Neuronal stem cell (in vitro differentiated cells): ENCODE measurements around the gene FCGR3B.
"Not testable (repeated sequence)": the region's sequence is repeated elsewhere in the genome, so short reads cannot be mapped to it uniquely, and the experiment has no call there.

ENCODE experiments used
- DNase-seq: peaks from one replicate; pipeline ENCODE4 v3.0.0-alpha.2; 2013; ENCODE audit warnings: low spot score
- H2AFZ ChIP-seq: one replicate; pipeline ENCODE4 v1.6.1; 2013; ENCODE audit warnings: mild to moderate bottlenecking, low read length, inconsistent platforms
- H2AK5ac ChIP-seq: 2 replicates; pipeline ENCODE4 v1.6.1; 2013; ENCODE audit warnings: low read depth, mild to moderate bottlenecking, inconsistent platforms, low read length, moderate library complexity, mixed read lengths
- H2BK120ac ChIP-seq: 2 replicates; pipeline ENCODE4 v1.6.1; 2013; ENCODE audit warnings: low read depth, mild to moderate bottlenecking, inconsistent platforms, low read length, moderate library complexity, mixed read lengths
- H2BK12ac ChIP-seq: one replicate; pipeline ENCODE4 v1.6.1; 2013; ENCODE audit warnings: low read length, inconsistent platforms
- H2BK15ac ChIP-seq: 2 replicates; pipeline ENCODE4 v1.6.1; 2013; ENCODE audit warnings: mild to moderate bottlenecking, low read length, inconsistent platforms, mixed read lengths
- H2BK5ac ChIP-seq: one replicate; pipeline ENCODE4 v1.6.1; 2013; ENCODE audit warnings: inconsistent platforms, mild to moderate bottlenecking, low read length, moderate library complexity
- H3K14ac ChIP-seq: one replicate; pipeline ENCODE4 v1.6.1; 2013; ENCODE audit warnings: low read length, inconsistent platforms
- H3K18ac ChIP-seq: 2 replicates; pipeline ENCODE4 v1.6.1; 2013; ENCODE audit warnings: low read length, inconsistent platforms
- H3K23ac ChIP-seq: 2 replicates; pipeline ENCODE4 v1.6.1; 2013; ENCODE audit warnings: low read depth, mild to moderate bottlenecking, mixed read lengths, low read length, inconsistent platforms; ENCODE audit not compliant: poor library complexity
- H3K27ac ChIP-seq: replicated peaks from 3 replicates; pipeline ENCODE4 v1.5.1; 2013; ENCODE audit warnings: low read length, inconsistent platforms
- H3K27me3 ChIP-seq, 3 experiments: 2 replicates each; pipeline ENCODE4 v1.6.1; 2013; ENCODE audit warnings: low read length in 3 of 3, mild to moderate bottlenecking in 2 of 3, inconsistent platforms in 1 of 3, low read depth in 1 of 3, mixed read lengths in 1 of 3, moderate library complexity in 1 of 3; ENCODE audit not compliant: control insufficient read depth in 3 of 3, insufficient read depth in 3 of 3
- H3K36me3 ChIP-seq, 2 donors: replicated peaks in 1 of 2; 2 replicates each; pipeline ENCODE4 v1.6.1; 2013; ENCODE audit warnings: low read length in 2 of 2; ENCODE audit not compliant: control insufficient read depth in 2 of 2, insufficient read depth in 2 of 2
- H3K4ac ChIP-seq: 2 replicates; pipeline ENCODE4 v1.6.1; 2013; ENCODE audit warnings: inconsistent platforms, mild to moderate bottlenecking, low read length, moderate library complexity
- H3K4me1 ChIP-seq, 2 donors: 1 replicate in 1 of 2; 2 replicates in 1 of 2; pipeline ENCODE4 v1.6.1; 2013; ENCODE audit warnings: low read length in 2 of 2, low read depth in 1 of 2; ENCODE audit not compliant: control insufficient read depth in 2 of 2, insufficient read depth in 1 of 2
- H3K4me2 ChIP-seq: one replicate; pipeline ENCODE4 v1.6.1; 2013; ENCODE audit warnings: mild to moderate bottlenecking, low read length, inconsistent platforms; ENCODE audit not compliant: insufficient read depth, poor library complexity, severe bottlenecking
- H3K4me3 ChIP-seq, 2 donors: 2 replicates each; pipeline ENCODE4 v1.5.1; 2013; ENCODE audit warnings: low read length in 2 of 2, mild to moderate bottlenecking in 2 of 2, inconsistent platforms in 1 of 2, moderate library complexity in 1 of 2
- H3K79me1 ChIP-seq: one replicate; pipeline ENCODE4 v1.6.1; 2013; ENCODE audit warnings: low read depth, mild to moderate bottlenecking, inconsistent platforms, low read length, moderate library complexity
- H3K9ac ChIP-seq: one replicate; pipeline ENCODE4 v1.6.1; 2013; ENCODE audit warnings: mild to moderate bottlenecking, low read depth, low read length, inconsistent platforms; ENCODE audit not compliant: poor library complexity
- H3K9me3 ChIP-seq, 2 donors: replicated peaks in 1 of 2; 2 replicates each; pipeline versions ENCODE3 to v1.6.1; 2013; ENCODE audit warnings: low read length in 2 of 2, mild to moderate bottlenecking in 2 of 2, inconsistent platforms in 1 of 2, low read depth in 1 of 2, mixed read lengths in 1 of 2, moderate library complexity in 1 of 2; ENCODE audit not compliant: control insufficient read depth in 2 of 2, insufficient read depth in 1 of 2
- H4K8ac ChIP-seq: one replicate; pipeline ENCODE4 v1.6.1; 2013; ENCODE audit warnings: low read depth, mild to moderate bottlenecking, inconsistent platforms, low read length, moderate library complexity
- H4K91ac ChIP-seq: one replicate; pipeline ENCODE4 v1.6.1; 2013; ENCODE audit warnings: low read length, low read depth, mild to moderate bottlenecking, inconsistent platforms; ENCODE audit not compliant: poor library complexity
- WGBS, 2 donors: extraction: QIAGEN DNeasy Blood & Tissue Kit; methylation state at CpG; one replicate each; pipeline ENCODE4 v1.1.7; 2013; ENCODE audit warnings: missing lambda C conversion rate in 2 of 2, mixed read lengths in 1 of 2; ENCODE audit not compliant: insufficient read length in 2 of 2, insufficient replicate concordance in 1 of 2; ENCODE audit errors: extremely low coverage in 2 of 2; 5-methylcytosine and 5-hydroxymethylcytosine counted together

Gene FCGR3B

GRCh38 chr1:161588596-161588995 lies 42.4 kb downstream of the FCGR3B start:
- not testable (repeated sequence) for H2BK12ac ChIP-seq, H3K14ac ChIP-seq, H3K36me3 ChIP-seq, H3K27me3 ChIP-seq, H2AK5ac ChIP-seq, H3K79me1 ChIP-seq, H2BK15ac ChIP-seq, H2BK120ac ChIP-seq, H3K9ac ChIP-seq, H3K9me3 ChIP-seq, H3K27ac ChIP-seq, H3K4me1 ChIP-seq, H3K18ac ChIP-seq, H3K4me3 ChIP-seq, H3K4ac ChIP-seq, H2AFZ ChIP-seq, H3K4me2 ChIP-seq, DNase-seq, H2BK5ac ChIP-seq, H3K23ac ChIP-seq, H4K8ac ChIP-seq, H4K91ac ChIP-seq
- WGBS, 2 donors, result no CpG with 5 or more reads among the region's 6 CpGs

GRCh38 chr1:161582882-161583281 lies 48.1 kb downstream of the FCGR3B start:
- H2AFZ ChIP-seq, H4K8ac ChIP-seq, H3K79me1 ChIP-seq, H2BK5ac ChIP-seq, H3K9me3 ChIP-seq, H2AK5ac ChIP-seq, H2BK12ac ChIP-seq, H3K18ac ChIP-seq, H3K36me3 ChIP-seq, H3K4ac ChIP-seq, H3K4me2 ChIP-seq, H2BK120ac ChIP-seq, H3K4me3 ChIP-seq, H4K91ac ChIP-seq, H3K27ac ChIP-seq, H2BK15ac ChIP-seq, H3K23ac ChIP-seq, H3K27me3 ChIP-seq, H3K14ac ChIP-seq, H3K9ac ChIP-seq, DNase-seq, H3K4me1 ChIP-seq: not testable (repeated sequence)
- no CpG with 5 or more reads among the region's 4 CpGs for WGBS, 2 donors

- not testable (repeated sequence) for H3K27ac ChIP-seq, H3K27me3 ChIP-seq, H2AK5ac ChIP-seq, H2BK120ac ChIP-seq, H3K4me2 ChIP-seq, H3K79me1 ChIP-seq, H2BK15ac ChIP-seq, H3K9ac ChIP-seq, H3K9me3 ChIP-seq, H2BK12ac ChIP-seq, H3K4ac ChIP-seq, H3K14ac ChIP-seq, DNase-seq, H3K23ac ChIP-seq, H3K18ac ChIP-seq, H3K36me3 ChIP-seq, H4K91ac ChIP-seq, H2BK5ac ChIP-seq, H3K4me3 ChIP-seq, H2AFZ ChIP-seq, H4K8ac ChIP-seq, H3K4me1 ChIP-seq
- no CpG with 5 or more reads among the region's 4 CpGs for WGBS, 2 donors
Observed at GRCh38 chr1:161580879-161581537, 50.0 kb downstream of the FCGR3B start.

- not testable (repeated sequence) for H3K14ac ChIP-seq, H3K23ac ChIP-seq, H3K4ac ChIP-seq, H2BK120ac ChIP-seq, H3K36me3 ChIP-seq, H2BK5ac ChIP-seq, H3K4me3 ChIP-seq, H2BK15ac ChIP-seq, H3K4me2 ChIP-seq, H2AK5ac ChIP-seq, H3K9ac ChIP-seq, H4K8ac ChIP-seq, H3K4me1 ChIP-seq, H4K91ac ChIP-seq, H3K9me3 ChIP-seq, H2AFZ ChIP-seq, H2BK12ac ChIP-seq, H3K27me3 ChIP-seq, H3K79me1 ChIP-seq, DNase-seq, H3K27ac ChIP-seq, H3K18ac ChIP-seq
- no CpG with 5 or more reads among the region's 8 CpGs for WGBS, 2 donors
Observed at GRCh38 chr1:161579856-161580507, 51.0 kb downstream of the FCGR3B start.
